HG02763 (cell line): ENCODE results near the gene MCM9.
"Not testable (repeated sequence)": the region's sequence is repeated elsewhere in the genome, so short reads cannot be mapped to it uniquely, and the experiment has no call there.

Source experiments
- ATAC-seq: cut with Tn5 transposase; IDR thresholded peaks from one replicate; pipeline ENCODE4 v1.9.1; 2021; ENCODE audit warnings: mild to moderate bottlenecking, moderate library complexity; ENCODE audit not compliant: unreplicated experiment

Gene MCM9

GRCh38 chr6:118808793-118809638 is 125.9 kb downstream of the MCM9 start:
- no peak for ATAC-seq

GRCh38 chr6:118804091-118804490 is 130.9 kb downstream of the MCM9 start:
- ATAC-seq, result no peak

- no peak for ATAC-seq
Measured at GRCh38 chr6:118801257-118801656, 133.7 kb downstream of the MCM9 start.

- peak; percentile 93 for ATAC-seq
Measured at GRCh38 chr6:118800394-118801071, 134.4 kb downstream of the MCM9 start.

- no peak for ATAC-seq
Measured at GRCh38 chr6:118799826-118800225, 135.1 kb downstream of the MCM9 start.

- not testable (repeated sequence) for ATAC-seq
Measured at GRCh38 chr6:118796548-118796947, 138.4 kb downstream of the MCM9 start.

GRCh38 chr6:118791499-118791898 is 143.5 kb downstream of the MCM9 start:
- ATAC-seq, result no peak

- no peak for ATAC-seq
Measured at GRCh38 chr6:118789954-118790353, 145.0 kb downstream of the MCM9 start.

- no peak for ATAC-seq
Measured at GRCh38 chr6:118789419-118789818, 145.5 kb downstream of the MCM9 start.

- ATAC-seq, result no peak
Measured at GRCh38 chr6:118788702-118789101, 146.3 kb downstream of the MCM9 start.

- no peak for ATAC-seq
Measured at GRCh38 chr6:118787724-118788423, 147.1 kb downstream of the MCM9 start.

GRCh38 chr6:118786596-118787453 is 148.1 kb downstream of the MCM9 start:
- no peak for ATAC-seq

- no peak for ATAC-seq
Measured at GRCh38 chr6:118785601-118786000, 149.4 kb downstream of the MCM9 start.

- ATAC-seq, result no peak
Measured at GRCh38 chr6:118784641-118785164, 150.3 kb downstream of the MCM9 start.

- no peak for ATAC-seq
Measured at GRCh38 chr6:118783931-118784550, 150.9 kb downstream of the MCM9 start.

- ATAC-seq, result no peak
Measured at GRCh38 chr6:118782651-118783050, 152.3 kb downstream of the MCM9 start.

GRCh38 chr6:118781897-118782296 is 153.1 kb downstream of the MCM9 start:
- ATAC-seq, result no peak

- no peak for ATAC-seq
Measured at GRCh38 chr6:118780668-118781067, 154.3 kb downstream of the MCM9 start.

- ATAC-seq, result peak; percentile 84
Measured at GRCh38 chr6:118776607-118777549, 158.1 kb downstream of the MCM9 start.
